Endothelial cell of umbilical vein (primary cell): ENCODE measurements around the gene MAGI1. TPM values are rescaled to one million over a fixed set of nuclear protein-coding genes. Genes with fewer than 3 reads are reported as not detected.

Experiments used
- BruUV-seq: library from RNA; stranded (reverse); fragments of 400-500 nt; replicated peaks from 2 replicates; lab custom pipeline; 2021; lab: Mats Ljungman, UMichigan
- CTCF ChIA-PET: fragments of 300-600, 350-600 bp; sonication (Branson Sonifier 250); formaldehyde crosslinking; loops from one replicate; lab custom pipeline; 2021; ENCODE audit warnings: antibody characterized with exemption, inconsistent platforms; lab: Charles Lee
- POLR2A ChIA-PET: fragments of 300-600, 350-600 bp; sonication (Branson Sonifier 250); formaldehyde crosslinking; loops from one replicate; lab custom pipeline; 2021; ENCODE audit warnings: antibody characterized with exemption, inconsistent platforms; lab: Charles Lee
- DNase-seq: peaks from one replicate; pipeline ENCODE4 v3.0.0-alpha.2; 2011; ENCODE audit warnings: low read depth, low spot score
- FAIRE-seq: peaks from 2 replicates; lab custom pipeline; 2011; peaks lifted over from hg19 to GRCh38; lab: Jason Lieb, UNC
- H2AFZ ChIP-seq: 2 replicates; pipeline ENCODE4 v1.6.0; 2012; ENCODE audit warnings: low read depth, low read length, control low read depth, inconsistent platforms
- H3K27ac ChIP-seq: 2 replicates; pipeline ENCODE4 v1.5.1; 2011; ENCODE audit warnings: low read depth, mild to moderate bottlenecking, control low read depth, low read length, moderate library complexity; ENCODE audit not compliant: insufficient read depth
- H3K27me3 ChIP-seq, 2 experiments: 2 replicates each; pipeline versions ENCODE4 v1.6.0 to v1.6.1; 2011; ENCODE audit warnings: low read length in 2 of 2, mixed read lengths in 1 of 2; ENCODE audit not compliant: control insufficient read depth in 2 of 2, insufficient read depth in 2 of 2
- H3K36me3 ChIP-seq, 2 experiments: 2 replicates in 1 of 2; 3 replicates in 1 of 2; pipeline ENCODE4 v1.5.1; 2011; ENCODE audit warnings: low read length in 2 of 2, mild to moderate bottlenecking in 1 of 2, moderate library complexity in 1 of 2; ENCODE audit not compliant: control insufficient read depth in 2 of 2, insufficient read depth in 2 of 2; ENCODE audit errors: extremely low read depth in 1 of 2
- H3K4me1 ChIP-seq: 3 replicates; pipeline ENCODE4 v1.5.1; 2011; ENCODE audit warnings: mild to moderate bottlenecking, low read length; ENCODE audit not compliant: control insufficient read depth, insufficient read depth; ENCODE audit errors: extremely low read depth
- H3K4me2 ChIP-seq: 2 replicates; pipeline ENCODE4 v1.6.1; 2011; ENCODE audit warnings: low read length, control low read depth, mixed read lengths; ENCODE audit not compliant: insufficient read depth
- H3K4me3 ChIP-seq, 3 experiments: fragments of 200-600 bp in 1 of 3; sonication (generic), shearing (Covaris generic) in 1 of 3; replicated peaks in 1 of 3; 2 replicates each; pipeline ENCODE4 v1.5.1; 2011 to 2016; ENCODE audit warnings: control low read depth in 3 of 3, low read length in 3 of 3, mild to moderate bottlenecking in 2 of 3, inconsistent platforms in 1 of 3, low read depth in 1 of 3, moderate library complexity in 1 of 3; ENCODE audit not compliant: insufficient read depth in 1 of 3
- H3K79me2 ChIP-seq: 2 replicates; pipeline ENCODE4 v1.6.0; 2012; ENCODE audit warnings: low read length, inconsistent platforms; ENCODE audit not compliant: control insufficient read depth, insufficient read depth
- H3K9ac ChIP-seq: replicated peaks from 2 replicates; pipeline ENCODE3; 2011; ENCODE audit warnings: low read length, control low read depth; ENCODE audit not compliant: insufficient read depth; ENCODE audit errors: extremely low read depth
- H3K9me1 ChIP-seq: replicated peaks from 3 replicates; pipeline ENCODE4 v1.6.0; 2011; ENCODE audit warnings: mild to moderate bottlenecking, low read length; ENCODE audit not compliant: control insufficient read depth, insufficient read depth; ENCODE audit errors: extremely low read depth
- H3K9me3 ChIP-seq: replicated peaks from 2 replicates; pipeline ENCODE4 v1.5.1; 2012; ENCODE audit warnings: low read length, inconsistent platforms; ENCODE audit not compliant: control insufficient read depth, insufficient read depth
- H4K20me1 ChIP-seq: replicated peaks from 2 replicates; pipeline ENCODE3; 2011; ENCODE audit warnings: mild to moderate bottlenecking, low read length; ENCODE audit not compliant: control insufficient read depth, insufficient read depth; ENCODE audit errors: extremely low read depth
- CTCF ChIP-seq, 2 donors: IDR thresholded peaks; 1 replicate in 1 of 2; 2 replicates in 1 of 2; pipeline ENCODE4 v1.5.1; 2011; ENCODE audit warnings: low read length in 2 of 2, mild to moderate bottlenecking in 2 of 2, moderate library complexity in 2 of 2, control low read depth in 1 of 2, inconsistent platforms in 1 of 2, low read depth in 1 of 2; ENCODE audit not compliant: insufficient read depth in 1 of 2; ENCODE audit errors: extremely low read depth in 1 of 2
- EZH2 ChIP-seq: IDR thresholded peaks from 2 replicates; pipeline ENCODE4 v1.6.1; 2012; ENCODE audit warnings: borderline replicate concordance, low read depth, mild to moderate bottlenecking, moderate library complexity, low read length, inconsistent platforms; ENCODE audit not compliant: severe bottlenecking
- FOS ChIP-seq: IDR thresholded peaks from 2 replicates; pipeline ENCODE4 v1.6.1; 2011; ENCODE audit warnings: mild to moderate bottlenecking, low read length, moderate library complexity, borderline replicate concordance; ENCODE audit not compliant: insufficient read depth
- GATA2 ChIP-seq: IDR thresholded peaks from 2 replicates; pipeline ENCODE4 v1.7.0; 2011; ENCODE audit warnings: low read depth, mild to moderate bottlenecking, moderate library complexity, mixed read lengths, low read length; ENCODE audit not compliant: insufficient read length, insufficient read depth
- JUN ChIP-seq: IDR thresholded peaks from 2 replicates; pipeline ENCODE4 v1.6.1; 2011; ENCODE audit warnings: borderline replicate concordance, low read depth; ENCODE audit not compliant: insufficient read length, insufficient read depth
- MAX ChIP-seq: IDR thresholded peaks from 2 replicates; pipeline ENCODE4 v1.6.1; 2011; ENCODE audit not compliant: insufficient read depth, insufficient read length
- MYC ChIP-seq: IDR thresholded peaks from one replicate; pipeline ENCODE4 v1.6.1; 2011; ENCODE audit warnings: mild to moderate bottlenecking, low read depth, low read length
- POLR2A ChIP-seq: IDR thresholded peaks from 2 replicates; pipeline ENCODE4 v1.6.1; 2012; ENCODE audit warnings: low read depth, mild to moderate bottlenecking, control low read depth, low read length
- POLR2AphosphoS5 ChIP-seq: IDR thresholded peaks from 2 replicates; pipeline ENCODE4 v1.6.1; 2012; ENCODE audit warnings: low read depth, mild to moderate bottlenecking, control low read depth, low read length, moderate library complexity; ENCODE audit not compliant: insufficient read depth
- dilution Hi-C: fragments of 300-500 bp; cut with MboI; formaldehyde crosslinking; loops from one replicate; pipeline ENCODE4 v1.15.0; 2019; ENCODE audit warnings: low sequenced_read_pairs; ENCODE audit not compliant: extremely low pct_ligation_motif_present
- intact Hi-C: fragments of 100-400 bp; cut with micrococcal nuclease; formaldehyde crosslinking; loops from one replicate; pipeline ENCODE4 v1.10.0; 2022
- polyA plus RNA-seq, 4 experiments: library from polyadenylated mRNA; depleted of rRNA in 3 of 4; stranded (reverse) in 3 of 4; unstranded in 1 of 4; fragments of >200 nt; gene quantifications; 2 replicates each; pipeline versions ENCODE4 v1.2.1 to v1.2.3, GENCODE V29; 2011 to 2012; ENCODE audit warnings: missing spikeins in 1 of 4
- total RNA-seq: library from RNA; stranded (reverse); gene quantifications from 2 replicates; pipeline ENCODE4 v1.2.3, GENCODE V29; 2021

MAGI1 gene
- total and polyA plus RNA-seq, 2 donors (not counting 3 experiments of a cell fraction or from before 2014, with no cell fraction given) = 10.1 to 47.9 TPM

GRCh38 chr3:65672871-65673815 lies 365.6 kb downstream of the MAGI1 start:
- H3K27me3 ChIP-seq = no peaks in the 10 kb centered on the region
- no peaks in the 10 kb centered on the region for H3K36me3 ChIP-seq
- H3K9me3 ChIP-seq = no peaks in the 10 kb centered on the region
- no peak overlapping the region for H3K4me2 ChIP-seq
- no peak overlapping the region for H3K9ac ChIP-seq
- DNase-seq = peak; percentile 50
- intact Hi-C loops (loop anchor here (1.0 to 5.0 kb wide), 4 partner anchors 59 to 1140 kb away; no protein-coding TSS in a partner anchor), dilution Hi-C loops (no loop called here)
- peak; percentile 77 for FAIRE-seq
- TF ChIP-seq MAX = no peak
- no peak for TF ChIP-seq EZH2
- TF ChIP-seq POLR2AphosphoS5 = no peak
- TF ChIP-seq JUN = no peak
- no peak for TF ChIP-seq FOS
- no peak for TF ChIP-seq POLR2A
- TF ChIP-seq CTCF (IDR thresholded peaks at IDR 0.05; ENCODE audit: extremely low read depth in 1 of 2, insufficient read depth in 1 of 2, low read depth in 1 of 2, low read length in 2 of 2) = peak; percentile 73 to 85
- TF ChIP-seq GATA2 = no peak
- no peak for TF ChIP-seq MYC
- no peak overlapping the region for H3K4me3 ChIP-seq
- H3K79me2 ChIP-seq = no peaks in the 10 kb centered on the region
- H3K27ac ChIP-seq = no peak overlapping the region
- no TSS peak for BruUV-seq
- no peaks in the 10 kb centered on the region for H3K9me1 ChIP-seq
- CTCF ChIA-PET = interaction anchor here (0.6 to 6.6 kb wide), 45 partner anchors 9 to 1330 kb away, joined by 3 to 65 read pairs (median 4); no protein-coding TSS in a partner anchor
- H2AFZ ChIP-seq = no peak overlapping the region
- H3K4me1 ChIP-seq = no peaks in the 10 kb centered on the region
- H4K20me1 ChIP-seq = peaks cover 5% of the 10 kb centered on the region
- POLR2A ChIA-PET = no interaction called here
